AG04450 (cell line): ENCODE data around the gene CCDC88C. TPM values are rescaled to one million over a fixed set of nuclear protein-coding genes. Genes with fewer than 3 reads are reported as not detected.

Experiments used
- CTCF ChIA-PET: fragments of 300-600, 350-600 bp; formaldehyde crosslinking; extraction: SDS; loops from one replicate; lab custom pipeline; 2022; ENCODE audit warnings: antibody characterized with exemption, inconsistent platforms; lab: Charles Lee
- POLR2A ChIA-PET: fragments of 350-600 bp; formaldehyde crosslinking; extraction: SDS; loops from one replicate; lab custom pipeline; 2021; ENCODE audit warnings: antibody characterized with exemption, inconsistent platforms; lab: Yijun Ruan, JAX
- DNase-seq: peaks from one replicate; pipeline ENCODE4 v3.0.0-alpha.2; 2011; ENCODE audit warnings: low read depth, low spot score
- H3K27ac ChIP-seq: one replicate; pipeline ENCODE4 v1.5.1; 2012; ENCODE audit warnings: low read depth, low read length, control low read depth
- H3K27me3 ChIP-seq: one replicate; pipeline ENCODE4 v1.6.0; 2012; ENCODE audit warnings: low read length; ENCODE audit not compliant: control insufficient read depth, insufficient read depth
- H3K4me3 ChIP-seq: 2 replicates; pipeline ENCODE4 v1.5.1; 2011; ENCODE audit warnings: mild to moderate bottlenecking, low read depth, low read length, control low read depth
- H3K9me3 ChIP-seq: 2 replicates; pipeline ENCODE4 v1.5.1; 2012; ENCODE audit warnings: low read length; ENCODE audit not compliant: control insufficient read depth, insufficient read depth
- polyA plus RNA-seq: library from polyadenylated mRNA; depleted of rRNA; stranded (reverse); fragments of >200 nt; gene quantifications from 2 replicates; pipeline ENCODE4 v1.2.3, GENCODE V29; 2011
- TF ChIP-seq, protein P1 (sequence below): IDR thresholded peaks from 2 replicates; pipeline ENCODE4 v1.5.1; 2011; ENCODE audit warnings: low read depth, low read length, control low read depth, inconsistent platforms

The CCDC88C gene
- polyA plus RNA-seq, 1 experiment = 0.01 TPM

DNA sequence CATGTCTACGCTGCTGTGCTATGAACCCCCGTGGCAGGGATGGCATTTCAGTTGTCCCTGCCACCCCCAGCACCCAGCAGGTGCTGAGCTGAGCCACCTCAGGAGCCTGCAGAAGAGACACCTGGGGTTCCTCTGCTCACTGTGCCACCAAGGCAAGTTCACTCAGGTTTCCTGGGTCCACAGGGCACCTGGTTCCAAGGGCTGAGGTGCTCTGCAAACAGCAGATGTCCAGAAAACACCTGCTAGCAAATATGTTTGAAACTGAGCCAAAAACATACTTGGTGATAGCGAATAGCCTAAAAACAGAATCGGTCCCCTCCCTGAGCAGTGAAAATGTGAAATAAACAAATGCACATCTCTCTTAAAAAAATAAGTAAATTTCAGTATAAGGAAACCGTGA, 137.5 kb downstream of the CCDC88C start:
- Histone ChIP-seq H3K9me3 (peaks cover 8% of the 10 kb centered on the region), H3K27ac (no peak overlapping the region), H3K27me3 (no peaks in the 10 kb centered on the region), H3K4me3 (no peak overlapping the region)
- CTCF ChIA-PET = interaction anchor here (1.0 to 10.2 kb wide), 2 partner anchors 103 to 378 kb away, joined by 3 to 350 read pairs; no protein-coding TSS in a partner anchor
- DNase-seq = no peak
- TF ChIP-seq, protein P1, sequence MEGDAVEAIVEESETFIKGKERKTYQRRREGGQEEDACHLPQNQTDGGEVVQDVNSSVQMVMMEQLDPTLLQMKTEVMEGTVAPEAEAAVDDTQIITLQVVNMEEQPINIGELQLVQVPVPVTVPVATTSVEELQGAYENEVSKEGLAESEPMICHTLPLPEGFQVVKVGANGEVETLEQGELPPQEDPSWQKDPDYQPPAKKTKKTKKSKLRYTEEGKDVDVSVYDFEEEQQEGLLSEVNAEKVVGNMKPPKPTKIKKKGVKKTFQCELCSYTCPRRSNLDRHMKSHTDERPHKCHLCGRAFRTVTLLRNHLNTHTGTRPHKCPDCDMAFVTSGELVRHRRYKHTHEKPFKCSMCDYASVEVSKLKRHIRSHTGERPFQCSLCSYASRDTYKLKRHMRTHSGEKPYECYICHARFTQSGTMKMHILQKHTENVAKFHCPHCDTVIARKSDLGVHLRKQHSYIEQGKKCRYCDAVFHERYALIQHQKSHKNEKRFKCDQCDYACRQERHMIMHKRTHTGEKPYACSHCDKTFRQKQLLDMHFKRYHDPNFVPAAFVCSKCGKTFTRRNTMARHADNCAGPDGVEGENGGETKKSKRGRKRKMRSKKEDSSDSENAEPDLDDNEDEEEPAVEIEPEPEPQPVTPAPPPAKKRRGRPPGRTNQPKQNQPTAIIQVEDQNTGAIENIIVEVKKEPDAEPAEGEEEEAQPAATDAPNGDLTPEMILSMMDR = no peak
- POLR2A ChIA-PET = no interaction called here

- no peak for DNase-seq
- ChIA-PET POLR2A (no interaction called here), CTCF (interaction anchor here (0.9 kb wide), 1 partner anchor 106 kb away, joined by 3 read pairs; no protein-coding TSS in a partner anchor)
- no peak overlapping the region for H3K27ac ChIP-seq
- no peaks in the 10 kb centered on the region for H3K27me3 ChIP-seq
- H3K9me3 ChIP-seq = peaks cover 8% of the 10 kb centered on the region
- no peak overlapping the region for H3K4me3 ChIP-seq
- TF ChIP-seq, protein P1 = no peak
These were observed 138.3 kb downstream of the CCDC88C start for GRCh38 chr14:91279354-91279753.

DNA sequence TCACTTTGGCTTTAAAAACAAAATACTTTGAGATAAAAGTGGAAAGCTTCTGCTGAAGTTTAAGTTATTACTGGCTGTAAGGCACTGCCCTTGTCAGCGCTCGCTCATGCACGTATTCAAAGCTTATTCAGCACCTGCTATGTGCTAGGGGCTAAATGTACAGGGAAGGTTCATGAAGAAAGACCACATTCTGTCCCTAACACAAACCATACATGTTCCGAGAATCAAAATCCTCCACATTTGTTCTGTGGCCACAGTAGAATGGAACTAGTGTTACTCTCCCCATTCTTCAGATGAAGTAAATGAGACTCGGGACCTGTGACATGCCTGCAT, 139.3 kb downstream of the CCDC88C start:
- POLR2A ChIA-PET = no interaction called here
- DNase-seq = no peak
- CTCF ChIA-PET = interaction anchor here (0.6 to 3.0 kb wide), 3 partner anchors 9 to 105 kb away, joined by 3 to 15 read pairs (median 11); no protein-coding TSS in a partner anchor
- Histone ChIP-seq H3K27ac (no peak overlapping the region), H3K4me3 (no peak overlapping the region), H3K9me3 (peaks cover 8% of the 10 kb centered on the region), H3K27me3 (no peaks in the 10 kb centered on the region)
- TF ChIP-seq, protein P1 = no peak

DNA sequence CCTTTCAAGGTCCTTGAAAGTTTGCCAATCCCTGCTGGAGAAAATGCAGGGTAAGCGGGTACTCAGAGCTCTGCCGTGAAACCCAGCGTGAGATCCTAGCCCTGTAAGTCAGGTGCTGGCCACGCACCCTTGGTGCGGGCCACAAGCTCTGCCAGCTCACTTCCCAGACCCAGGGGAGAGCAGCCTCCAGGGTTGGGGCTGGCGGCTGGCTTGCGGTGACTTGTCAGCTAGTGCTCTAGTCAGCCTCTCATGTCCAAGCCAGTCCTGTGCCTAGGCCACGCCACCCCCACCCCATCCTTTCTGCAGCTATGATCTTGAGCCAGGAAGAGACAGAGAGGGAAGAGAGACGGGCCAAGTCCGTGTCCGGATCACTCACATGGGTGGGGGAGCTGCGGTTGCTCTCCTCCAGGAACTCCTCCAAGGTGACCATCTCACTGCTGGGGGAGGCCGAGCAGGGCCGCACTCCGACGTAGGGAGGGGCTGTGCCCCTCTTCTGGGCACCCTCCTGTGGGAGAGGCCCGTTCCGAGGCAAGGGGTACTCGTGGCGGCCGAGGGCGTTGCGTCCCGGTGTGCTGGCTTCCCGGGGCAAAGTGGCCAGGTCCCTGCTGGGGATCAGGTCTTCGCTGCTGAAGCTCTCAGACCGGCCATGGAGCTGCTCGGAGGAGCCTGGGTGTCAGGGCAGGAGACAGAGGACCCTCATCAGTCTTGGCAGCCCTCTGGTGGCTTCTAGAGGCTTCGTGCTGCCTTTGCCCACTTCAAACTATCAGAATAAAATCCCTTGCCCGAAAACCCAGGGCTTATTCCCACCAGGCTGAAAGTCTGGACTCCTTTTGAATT, 139.9 kb downstream of the CCDC88C start:
- no peak overlapping the region for H3K27ac ChIP-seq
- H3K27me3 ChIP-seq = no peaks in the 10 kb centered on the region
- no peak for DNase-seq
- TF ChIP-seq, protein P1 = no peak
- H3K9me3 ChIP-seq = peaks cover 8% of the 10 kb centered on the region
- no peak overlapping the region for H3K4me3 ChIP-seq
- ChIA-PET POLR2A (no interaction called here), CTCF (interaction anchor here (0.6 to 3.0 kb wide), 4 partner anchors 9 to 375 kb away, joined by 3 to 15 read pairs (median 8); no protein-coding TSS in a partner anchor)

GRCh38 chr14:91274796-91275195, 142.8 kb downstream of the CCDC88C start:
- CTCF ChIA-PET = interaction anchor here (1.0 kb wide), 1 partner anchor 102 kb away, joined by 3 read pairs; no protein-coding TSS in a partner anchor
- DNase-seq = no peak

More at GRCh38 chr14:91274796-91275195, 142.8 kb downstream of the CCDC88C start:
- Histone ChIP-seq H3K9me3 (no peaks in the 10 kb centered on the region; the same call in 1 of the 2 replicates), H3K27ac (no peak overlapping the region), H3K4me3 (no peak overlapping the region), H3K27me3 (peaks cover 5% of the 10 kb centered on the region)
- POLR2A ChIA-PET = no interaction called here
- TF ChIP-seq, protein P1 = no peak
